Stimulated activated CD4-positive, alpha-beta T cell treated with anti-CD3 and anti-CD28 coated beads, Interleukin-15, amount 100 ng/mL, for 48 hours (primary cell): ENCODE results near the gene VAMP7.
"Not testable (repeated sequence)": the region's sequence is repeated elsewhere in the genome, so short reads cannot be mapped to it uniquely, and the experiment has no call there.

Source experiments
- DNase-seq, 2 donors: peaks; one replicate each; pipeline ENCODE4 v3.0.0-alpha.2; 2020; ENCODE audit warnings: low read depth in 2 of 2

Gene VAMP7, protein sequence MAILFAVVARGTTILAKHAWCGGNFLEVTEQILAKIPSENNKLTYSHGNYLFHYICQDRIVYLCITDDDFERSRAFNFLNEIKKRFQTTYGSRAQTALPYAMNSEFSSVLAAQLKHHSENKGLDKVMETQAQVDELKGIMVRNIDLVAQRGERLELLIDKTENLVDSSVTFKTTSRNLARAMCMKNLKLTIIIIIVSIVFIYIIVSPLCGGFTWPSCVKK

GRCh38 chrX:155881158-155881993, at the start of gene VAMP7:
TSS of gene VAMP7 (plus strand) at chrX:155881345. CDS start at chrX:155889467, 8,122 bp downstream.
- peak; percentile 68 to 75 for DNase-seq

DNA sequence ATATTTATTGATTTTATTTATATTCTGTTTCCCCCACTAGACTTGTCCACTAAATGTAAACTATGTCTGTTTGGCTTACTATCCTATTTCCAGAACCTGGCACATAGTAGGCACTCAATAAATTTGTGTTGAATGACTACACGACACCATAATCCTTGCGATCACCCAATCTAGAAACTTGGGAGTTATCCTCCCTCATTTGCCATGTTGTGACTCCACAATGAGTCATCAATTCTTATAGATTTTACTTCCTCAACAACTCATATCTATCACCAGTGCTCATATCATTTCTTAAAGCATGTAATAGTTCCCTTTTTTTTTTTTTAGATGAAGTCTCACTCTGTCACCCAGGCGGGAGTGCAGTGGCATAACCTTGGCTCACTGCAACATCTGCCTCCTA, 39.9 kb upstream of the VAMP7 start:
- no peak for DNase-seq

DNA sequence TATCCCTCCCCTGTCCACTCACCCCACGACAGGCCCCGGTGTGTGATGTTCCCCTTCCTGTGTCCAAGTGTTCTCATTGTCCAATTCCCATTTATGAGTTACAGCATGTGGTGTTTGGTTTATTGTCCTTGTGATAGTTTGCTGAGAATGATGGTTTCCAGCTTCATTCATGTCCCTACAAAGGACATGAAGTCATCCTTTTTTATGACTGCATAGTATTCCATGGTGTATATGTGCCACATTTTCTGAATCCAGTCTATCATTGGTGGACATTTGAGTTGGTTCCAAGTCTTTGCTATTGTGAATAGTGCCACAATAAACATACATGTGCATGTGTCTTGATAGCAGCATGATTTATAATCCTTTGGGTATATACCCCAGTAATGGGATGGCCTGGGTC, 29.4 kb upstream of the VAMP7 start:
- not testable (repeated sequence) for DNase-seq

DNA sequence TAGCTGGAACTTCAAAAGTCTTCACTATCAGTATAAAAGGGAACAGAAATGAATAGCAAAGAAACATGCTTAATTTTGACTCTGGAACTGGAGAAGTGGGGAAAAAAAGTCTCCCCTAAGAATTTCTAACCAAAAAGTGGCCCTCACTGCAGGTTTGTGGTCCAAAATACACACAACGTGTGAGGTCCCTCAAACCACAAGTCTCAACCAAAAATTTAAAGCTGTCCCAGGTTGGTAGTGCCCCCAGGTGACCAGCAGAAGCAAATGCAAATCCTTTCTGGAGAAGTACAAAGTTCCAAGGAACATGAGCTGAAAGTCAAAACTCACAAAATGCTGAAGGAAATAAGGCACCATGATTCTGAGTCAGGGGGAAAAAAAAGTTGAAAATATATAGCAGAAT, 23.6 kb upstream of the VAMP7 start:
- no peak for DNase-seq

DNA sequence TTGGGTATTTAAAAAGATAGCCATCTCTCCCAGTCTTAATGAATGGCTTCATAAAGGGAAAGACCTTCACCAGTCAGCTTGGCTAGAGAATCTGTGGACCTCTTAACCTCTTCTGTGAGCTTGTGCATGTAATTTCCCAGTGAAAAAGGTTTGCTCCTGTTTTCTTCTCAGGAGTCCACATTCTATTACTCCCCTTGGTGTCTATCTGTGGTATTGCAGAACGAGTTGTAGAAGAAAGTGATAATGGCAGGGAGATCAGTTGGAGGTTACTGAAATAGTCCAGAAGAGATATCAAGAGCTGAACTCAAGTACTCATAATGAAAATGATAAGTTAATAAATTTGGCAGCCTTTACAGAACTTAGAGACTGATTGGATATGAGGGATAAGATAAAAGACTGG, 16.5 kb upstream of the VAMP7 start:
- no peak for DNase-seq

DNA sequence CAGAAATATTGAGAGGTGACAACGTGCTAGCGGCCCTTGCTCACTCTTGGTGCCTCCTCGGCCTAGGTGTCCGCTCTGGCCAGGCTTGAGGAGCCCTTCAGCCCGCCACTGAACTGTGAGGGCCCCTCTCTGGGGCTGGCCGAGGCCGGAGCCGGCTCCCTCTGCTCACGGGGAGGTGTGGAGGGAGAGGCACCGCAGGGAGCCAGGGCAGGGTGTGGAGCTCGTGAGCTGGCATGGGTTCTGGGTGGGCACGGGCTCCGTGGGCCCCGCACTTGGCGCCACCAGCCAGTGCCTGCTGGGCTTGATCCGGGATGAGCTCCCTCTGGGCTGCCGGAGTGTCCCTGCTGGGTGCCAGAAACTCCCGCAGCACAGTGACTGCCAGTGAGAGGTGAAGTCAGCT, 16.0 kb upstream of the VAMP7 start:
- no peak for DNase-seq

GRCh38 chrX:155867821-155868220, 13.3 kb upstream of the VAMP7 start:
- DNase-seq = no peak

DNA sequence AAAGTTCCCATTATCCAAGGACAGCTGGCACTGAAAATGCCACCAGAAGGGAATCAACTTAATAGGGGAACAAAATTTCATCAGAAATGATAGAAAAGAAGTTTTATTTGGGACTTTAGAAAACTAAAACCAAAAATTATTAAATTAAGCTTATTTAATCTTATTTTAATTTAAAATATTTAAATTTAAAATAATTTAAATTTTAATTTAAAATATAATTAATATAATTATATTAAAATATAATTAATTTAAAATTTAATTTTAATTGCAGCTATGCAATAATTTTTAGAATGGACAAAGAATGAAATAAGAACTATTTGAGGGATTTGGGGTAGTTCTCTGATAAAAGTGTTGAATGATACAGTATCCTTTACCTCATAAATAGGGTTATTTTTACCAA, 10.2 kb upstream of the VAMP7 start:
- DNase-seq = no peak

DNA sequence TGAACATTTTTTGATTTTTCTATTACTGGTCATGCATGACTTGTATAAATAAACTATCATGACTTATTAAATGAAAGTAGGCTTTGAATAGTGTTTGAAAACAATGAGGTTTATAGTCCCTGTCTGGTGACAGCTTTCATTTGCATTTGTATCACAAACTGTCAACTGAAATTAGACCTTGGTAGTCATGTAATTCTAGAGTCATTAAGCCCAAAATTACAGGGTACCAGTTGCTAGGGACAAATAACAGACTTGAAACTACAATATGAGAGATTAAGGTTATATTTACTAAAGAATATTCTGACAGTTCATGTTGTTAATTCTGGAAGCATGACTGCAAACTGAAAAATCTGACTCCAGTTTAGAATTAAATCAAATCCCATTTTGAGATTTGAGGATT, 9.2 kb upstream of the VAMP7 start:
- DNase-seq = no peak

- no peak for DNase-seq
Measured at GRCh38 chrX:155873188-155873587, 8.0 kb upstream of the VAMP7 start.

GRCh38 chrX:155874571-155875244, 6.4 kb upstream of the VAMP7 start:
- no peak for DNase-seq

DNA sequence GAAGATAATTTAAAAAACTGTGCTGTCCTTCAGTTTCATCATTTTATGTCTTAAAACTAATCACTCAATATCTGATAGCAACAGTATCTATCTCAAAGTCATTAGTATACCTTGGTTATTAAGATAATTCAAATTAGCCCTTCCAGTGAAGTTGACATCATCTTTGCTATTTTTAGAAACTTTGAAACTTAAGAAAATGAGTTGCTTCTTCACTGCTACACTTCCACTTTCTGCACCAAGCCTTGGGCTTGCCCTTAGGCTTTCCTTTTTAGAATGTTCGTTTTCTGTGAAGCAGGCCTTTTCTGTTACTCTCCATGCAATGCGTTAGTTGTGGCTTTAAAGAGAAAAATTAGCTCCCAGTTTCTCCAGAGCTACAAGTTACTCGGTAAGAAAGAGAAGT, 4.4 kb upstream of the VAMP7 start:
- DNase-seq = no peak

- DNase-seq = no peak
Measured at GRCh38 chrX:155877288-155877687, 3.9 kb upstream of the VAMP7 start.

- no peak for DNase-seq
Measured at GRCh38 chrX:155880586-155881157, 473 bp upstream of the VAMP7 start.

GRCh38 chrX:155886409-155886808, 5.3 kb downstream of the VAMP7 start:
- no peak for DNase-seq

- no peak for DNase-seq
Measured at GRCh38 chrX:155888139-155888538, 7.0 kb downstream of the VAMP7 start.

DNA sequence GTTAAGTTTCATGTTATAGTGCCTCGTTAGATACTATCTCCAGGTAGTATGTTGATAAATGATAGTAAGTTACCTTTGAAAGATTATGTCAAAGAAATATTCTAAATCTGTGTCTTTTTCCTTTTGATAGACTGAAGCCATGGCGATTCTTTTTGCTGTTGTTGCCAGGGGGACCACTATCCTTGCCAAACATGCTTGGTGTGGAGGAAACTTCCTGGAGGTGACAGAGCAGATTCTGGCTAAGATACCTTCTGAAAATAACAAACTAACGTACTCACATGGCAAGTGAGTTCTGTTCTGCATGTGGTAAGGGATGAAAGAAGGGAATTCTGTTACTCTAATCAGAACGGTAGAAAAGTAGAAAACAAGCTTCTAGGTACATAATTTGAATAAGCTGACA, 8.2 kb downstream of the VAMP7 start:
- DNase-seq = no peak

GRCh38 chrX:155891446-155892210, 10.5 kb downstream of the VAMP7 start:
- no peak for DNase-seq

- no peak for DNase-seq
Measured at GRCh38 chrX:155893521-155893920, 12.4 kb downstream of the VAMP7 start.

DNA sequence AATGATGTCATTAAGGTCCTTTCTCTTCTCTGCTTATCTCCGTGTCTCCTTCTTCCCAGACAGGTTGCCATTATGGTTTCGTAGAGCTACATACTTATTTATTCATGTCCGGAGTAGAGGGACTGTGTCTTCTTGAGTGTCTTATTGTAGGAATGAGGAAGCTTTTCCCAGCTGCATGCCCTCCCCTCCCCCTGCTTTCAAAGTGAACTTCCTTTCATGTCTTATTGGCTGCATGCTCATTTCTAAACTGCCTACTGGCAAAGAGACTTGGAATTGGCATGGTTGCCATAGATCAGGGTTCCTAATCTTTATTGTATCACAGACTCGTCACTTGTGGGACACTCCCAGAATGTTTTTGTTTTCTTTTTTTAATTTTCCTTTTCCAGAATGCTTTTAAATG, 15.4 kb downstream of the VAMP7 start:
- DNase-seq = no peak

DNA sequence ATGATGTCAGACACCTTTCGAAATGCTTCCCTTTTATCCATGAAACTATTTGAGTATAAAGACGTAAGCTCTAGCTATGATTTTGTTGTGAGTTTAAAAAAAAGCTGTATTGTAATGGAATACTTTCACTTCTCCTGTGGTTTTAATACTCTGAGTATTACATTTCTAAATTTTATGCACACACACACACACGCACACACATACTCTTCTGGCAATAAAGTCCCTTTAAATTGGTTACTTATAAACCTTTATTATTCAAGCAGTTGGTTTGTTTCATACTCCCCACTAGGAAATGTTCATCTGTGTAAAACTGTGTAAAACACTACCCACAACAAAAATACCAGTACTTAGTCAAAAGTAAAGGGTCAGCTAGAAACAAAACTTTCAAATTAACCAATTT, 18.2 kb downstream of the VAMP7 start:
- no peak for DNase-seq

DNA sequence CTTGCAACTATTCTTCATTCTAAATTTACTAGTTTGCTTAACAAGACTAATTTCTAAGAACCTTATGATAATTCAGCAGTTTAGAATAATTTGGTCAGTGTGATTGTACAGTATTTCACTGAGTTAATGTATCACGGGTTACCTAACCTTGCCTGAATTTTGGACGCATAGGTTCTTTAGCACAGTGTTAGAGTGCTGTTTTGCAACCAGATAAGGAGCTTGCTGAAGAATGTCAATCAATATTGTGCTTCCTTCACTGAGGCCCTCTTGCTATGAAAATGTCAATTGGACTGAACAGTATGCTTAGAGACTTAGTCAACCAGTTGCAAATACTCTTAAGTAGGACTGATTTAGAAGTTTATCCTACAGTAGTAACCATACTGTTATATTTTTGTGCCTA, 19.6 kb downstream of the VAMP7 start:
- no peak for DNase-seq
